Astrocyte (in vitro differentiated cells and primary cell): ENCODE results near the gene METTL25B. TPM values are rescaled to one million over a fixed set of nuclear protein-coding genes. Genes with fewer than 3 reads are reported as not detected.

Source experiments
- DNase-seq: peaks from one replicate; pipeline ENCODE4 v3.0.0-alpha.2; 2010; ENCODE audit warnings: low read depth
- FAIRE-seq: peaks from 2 replicates; lab custom pipeline; 2011; peaks lifted over from hg19 to GRCh38; lab: Jason Lieb, UNC
- H2AFZ ChIP-seq: 2 replicates; pipeline ENCODE4 v1.6.0; 2012; ENCODE audit warnings: low read depth, low read length, inconsistent platforms
- H3K27ac ChIP-seq: 2 replicates; pipeline ENCODE4 v1.5.1; 2011; ENCODE audit warnings: low read depth, low read length, inconsistent platforms
- H3K27me3 ChIP-seq: 2 replicates; pipeline ENCODE4 v1.6.0; 2011; ENCODE audit warnings: low read length, inconsistent platforms; ENCODE audit not compliant: insufficient read depth
- H3K36me3 ChIP-seq: 2 replicates; pipeline ENCODE4 v1.5.1; 2011; ENCODE audit warnings: low read length, inconsistent platforms; ENCODE audit not compliant: insufficient read depth
- H3K4me1 ChIP-seq: 2 replicates; pipeline ENCODE4 v1.5.1; 2011; ENCODE audit warnings: low read length, inconsistent platforms; ENCODE audit not compliant: insufficient read depth
- H3K4me2 ChIP-seq: 2 replicates; pipeline ENCODE4 v1.6.0; 2012; ENCODE audit warnings: low read length, inconsistent platforms
- H3K4me3 ChIP-seq: 2 replicates; pipeline ENCODE4 v1.5.1; 2011; ENCODE audit warnings: low read depth, mild to moderate bottlenecking, low read length, inconsistent platforms; ENCODE audit not compliant: insufficient read depth
- H3K79me2 ChIP-seq: 2 replicates; pipeline ENCODE4 v1.6.0; 2012; ENCODE audit warnings: mild to moderate bottlenecking, low read length, inconsistent platforms; ENCODE audit not compliant: insufficient read depth
- H3K9ac ChIP-seq: 2 replicates; pipeline ENCODE4 v1.6.0; 2012; ENCODE audit warnings: mild to moderate bottlenecking, low read length, inconsistent platforms
- H3K9me3 ChIP-seq: 2 replicates; pipeline ENCODE4 v1.5.1; 2012; ENCODE audit warnings: low read depth, mild to moderate bottlenecking, low read length, inconsistent platforms; ENCODE audit not compliant: insufficient read depth
- H4K20me1 ChIP-seq: 2 replicates; pipeline ENCODE4 v1.6.0; 2012; ENCODE audit warnings: low read length, inconsistent platforms; ENCODE audit not compliant: insufficient read depth
- H3K27ac Mint-ChIP-seq: one replicate; pipeline ENCODE4 v1.8.0; 2021; ENCODE audit warnings: mild to moderate bottlenecking, mixed read lengths; ENCODE audit not compliant: unreplicated experiment
- H3K27me3 Mint-ChIP-seq: one replicate; pipeline ENCODE4 v1.8.0; 2021; ENCODE audit warnings: low read depth, mixed read lengths; ENCODE audit not compliant: unreplicated experiment
- H3K36me3 Mint-ChIP-seq: one replicate; pipeline ENCODE4 v1.8.0; 2021; ENCODE audit warnings: low read depth, mixed read lengths; ENCODE audit not compliant: unreplicated experiment
- H3K4me1 Mint-ChIP-seq: one replicate; pipeline ENCODE4 v1.8.0; 2021; ENCODE audit warnings: low read depth, mixed read lengths; ENCODE audit not compliant: unreplicated experiment
- H3K4me3 Mint-ChIP-seq: one replicate; pipeline ENCODE4 v1.8.0; 2021; ENCODE audit warnings: mild to moderate bottlenecking, moderate library complexity, mixed read lengths; ENCODE audit not compliant: unreplicated experiment
- H3K9me3 Mint-ChIP-seq: one replicate; pipeline ENCODE4 v1.8.0; 2021; ENCODE audit warnings: mild to moderate bottlenecking, mixed read lengths; ENCODE audit not compliant: unreplicated experiment
- EZH2 ChIP-seq: IDR thresholded peaks from 2 replicates; pipeline ENCODE4 v1.6.1; 2012; ENCODE audit warnings: mild to moderate bottlenecking, low read length, inconsistent platforms; ENCODE audit not compliant: insufficient read depth
- total RNA-seq: library from RNA; stranded (reverse); gene quantifications from 2 replicates; pipeline ENCODE4 v1.2.1, GENCODE V29; 2021
- TF ChIP-seq, protein P1 (sequence below): IDR thresholded peaks from 2 replicates; pipeline ENCODE4 v1.5.1; 2011; ENCODE audit warnings: low read depth, mild to moderate bottlenecking, inconsistent platforms, low read length, moderate library complexity; ENCODE audit not compliant: insufficient read depth

Gene METTL25B
- total RNA-seq, 1 donor from 2014 or later, result 9.9 TPM

DNA sequence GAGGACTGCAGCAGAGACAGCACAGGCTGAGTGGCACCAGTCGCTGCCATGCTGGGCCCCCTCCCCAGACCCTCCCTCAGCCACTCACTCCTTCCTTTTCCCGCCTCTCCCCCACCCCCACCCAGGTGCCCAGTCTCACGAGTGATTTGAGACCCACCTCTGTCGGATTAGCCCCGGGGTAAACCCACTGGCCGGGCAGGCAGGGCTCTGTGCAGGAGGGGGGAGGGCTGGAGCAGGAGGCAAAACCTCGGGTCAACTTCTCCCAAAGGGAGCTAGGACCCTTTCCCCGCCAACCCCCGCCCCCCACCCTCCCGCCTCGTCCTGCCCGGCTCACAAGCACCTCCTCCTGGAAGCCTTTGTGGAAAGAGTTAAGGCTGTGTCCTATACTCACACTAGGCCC, 16.1 kb downstream of the METTL25B start:
- Histone ChIP-seq H3K27ac (no peak overlapping the region), H3K27me3 (no peaks in the 10 kb centered on the region), H3K4me2 (no peak overlapping the region), H3K9me3 (no peaks in the 10 kb centered on the region), H2AFZ (no peak overlapping the region), H4K20me1 (no peaks in the 10 kb centered on the region), H3K4me1 (peaks cover 42% of the 10 kb centered on the region), H3K9ac (no peak overlapping the region), H3K4me3 (no peak overlapping the region), H3K79me2 (peaks cover 69% of the 10 kb centered on the region), H3K36me3 (peaks cover 4% of the 10 kb centered on the region)
- peaks cover 42% of the 10 kb centered on the region for H3K4me1 Mint-ChIP-seq
- peaks cover 17% of the 10 kb centered on the region for H3K36me3 Mint-ChIP-seq
- H3K27me3 Mint-ChIP-seq, result no peaks in the 10 kb centered on the region
- no peak for TF ChIP-seq EZH2
- TF ChIP-seq, protein P1, sequence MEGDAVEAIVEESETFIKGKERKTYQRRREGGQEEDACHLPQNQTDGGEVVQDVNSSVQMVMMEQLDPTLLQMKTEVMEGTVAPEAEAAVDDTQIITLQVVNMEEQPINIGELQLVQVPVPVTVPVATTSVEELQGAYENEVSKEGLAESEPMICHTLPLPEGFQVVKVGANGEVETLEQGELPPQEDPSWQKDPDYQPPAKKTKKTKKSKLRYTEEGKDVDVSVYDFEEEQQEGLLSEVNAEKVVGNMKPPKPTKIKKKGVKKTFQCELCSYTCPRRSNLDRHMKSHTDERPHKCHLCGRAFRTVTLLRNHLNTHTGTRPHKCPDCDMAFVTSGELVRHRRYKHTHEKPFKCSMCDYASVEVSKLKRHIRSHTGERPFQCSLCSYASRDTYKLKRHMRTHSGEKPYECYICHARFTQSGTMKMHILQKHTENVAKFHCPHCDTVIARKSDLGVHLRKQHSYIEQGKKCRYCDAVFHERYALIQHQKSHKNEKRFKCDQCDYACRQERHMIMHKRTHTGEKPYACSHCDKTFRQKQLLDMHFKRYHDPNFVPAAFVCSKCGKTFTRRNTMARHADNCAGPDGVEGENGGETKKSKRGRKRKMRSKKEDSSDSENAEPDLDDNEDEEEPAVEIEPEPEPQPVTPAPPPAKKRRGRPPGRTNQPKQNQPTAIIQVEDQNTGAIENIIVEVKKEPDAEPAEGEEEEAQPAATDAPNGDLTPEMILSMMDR, result no peak
- DNase-seq (no peak), FAIRE-seq (no peak)
- no peak overlapping the region for H3K27ac Mint-ChIP-seq
- no peaks in the 10 kb centered on the region for H3K9me3 Mint-ChIP-seq
- peak overlapping the region; percentile 69 for H3K4me3 Mint-ChIP-seq

DNA sequence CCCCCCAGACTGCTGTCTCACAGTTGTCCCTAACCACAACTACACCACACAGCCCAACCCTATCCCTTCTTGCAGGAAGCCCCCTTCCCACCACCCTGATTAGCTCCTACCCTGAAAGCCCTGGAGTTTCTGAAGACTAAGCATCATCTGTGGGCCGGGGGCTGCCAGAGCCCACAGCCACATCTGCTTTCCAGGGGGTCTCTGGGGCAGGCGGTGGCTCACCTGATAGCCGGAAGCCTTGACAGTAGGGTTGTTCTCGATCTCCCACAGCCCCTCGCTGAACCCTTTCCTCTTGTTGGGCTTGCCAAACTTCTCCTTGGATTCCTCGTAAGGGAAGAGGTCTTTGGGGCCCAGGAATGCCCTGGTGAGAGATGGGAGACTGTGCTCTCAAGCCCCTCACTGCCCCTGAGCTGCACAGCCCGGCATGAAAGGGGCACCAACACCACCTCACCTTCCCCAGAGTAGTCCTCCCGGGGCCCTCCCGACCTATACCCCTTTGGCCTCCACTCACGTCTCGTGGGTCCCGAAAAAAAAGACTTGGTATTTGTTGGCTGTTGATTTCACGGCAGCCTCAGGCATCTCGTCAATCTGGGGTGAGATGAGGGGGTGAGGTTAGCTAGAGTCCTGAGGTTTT, 16.6 kb downstream of the METTL25B start:
- H3K27ac Mint-ChIP-seq, result peak overlapping the region; percentile 94
- Histone ChIP-seq H3K4me2 (no peak overlapping the region), H3K4me3 (no peak overlapping the region), H3K36me3 (peaks cover 4% of the 10 kb centered on the region), H3K27ac (peak overlapping the region; percentile 100), H3K4me1 (peaks cover 48% of the 10 kb centered on the region), H3K27me3 (no peaks in the 10 kb centered on the region), H3K79me2 (peaks cover 71% of the 10 kb centered on the region), H4K20me1 (no peaks in the 10 kb centered on the region), H3K9ac (no peak overlapping the region), H3K9me3 (no peaks in the 10 kb centered on the region), H2AFZ (no peak overlapping the region)
- FAIRE-seq, result no peak
- H3K4me1 Mint-ChIP-seq, result peaks cover 46% of the 10 kb centered on the region
- DNase-seq, result no peak
- no peak for TF ChIP-seq EZH2
- TF ChIP-seq, protein P1, result no peak
- no peaks in the 10 kb centered on the region for H3K9me3 Mint-ChIP-seq
- H3K27me3 Mint-ChIP-seq, result no peaks in the 10 kb centered on the region
- peaks cover 17% of the 10 kb centered on the region for H3K36me3 Mint-ChIP-seq
- H3K4me3 Mint-ChIP-seq, result peak overlapping the region; percentile 34

DNA sequence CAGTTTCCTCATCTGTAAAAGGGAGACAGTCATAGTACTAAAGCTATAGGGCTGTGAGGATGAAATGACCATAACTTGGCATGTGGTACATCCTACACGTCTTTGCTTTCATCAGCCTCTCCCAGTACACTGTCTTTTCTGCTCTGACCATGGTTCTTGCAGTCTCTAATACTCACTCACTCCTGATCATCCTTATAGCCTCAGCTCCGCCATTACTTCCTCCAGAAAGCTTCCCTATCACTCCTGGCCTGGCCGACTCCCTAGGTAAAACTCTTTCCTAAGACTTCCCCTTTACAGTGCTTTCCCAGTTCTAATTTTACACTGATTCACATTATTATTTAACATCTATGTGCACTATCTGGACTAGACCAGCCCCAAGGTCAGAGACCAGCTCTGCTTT, 17.6 kb downstream of the METTL25B start:
- no peaks in the 10 kb centered on the region for H3K9me3 Mint-ChIP-seq
- Histone ChIP-seq H3K4me3 (no peak overlapping the region), H3K9ac (peak overlapping the region; percentile 99), H3K36me3 (peaks cover 4% of the 10 kb centered on the region), H3K9me3 (no peaks in the 10 kb centered on the region), H3K79me2 (peaks cover 71% of the 10 kb centered on the region), H3K4me2 (peak overlapping the region; percentile 99), H3K4me1 (peaks cover 53% of the 10 kb centered on the region), H4K20me1 (no peaks in the 10 kb centered on the region), H3K27ac (peak overlapping the region; percentile 100), H3K27me3 (no peaks in the 10 kb centered on the region), H2AFZ (no peak overlapping the region)
- H3K27ac Mint-ChIP-seq, result peak overlapping the region; percentile 94
- H3K4me3 Mint-ChIP-seq, result peak overlapping the region; percentile 58
- peaks cover 17% of the 10 kb centered on the region for H3K36me3 Mint-ChIP-seq
- TF ChIP-seq, protein P1, result no peak
- TF ChIP-seq EZH2, result no peak
- peaks cover 48% of the 10 kb centered on the region for H3K4me1 Mint-ChIP-seq
- DNase-seq (no peak), FAIRE-seq (no peak)
- H3K27me3 Mint-ChIP-seq, result no peaks in the 10 kb centered on the region
